ENCODE data around the gene PLA2G2D.

DNA sequence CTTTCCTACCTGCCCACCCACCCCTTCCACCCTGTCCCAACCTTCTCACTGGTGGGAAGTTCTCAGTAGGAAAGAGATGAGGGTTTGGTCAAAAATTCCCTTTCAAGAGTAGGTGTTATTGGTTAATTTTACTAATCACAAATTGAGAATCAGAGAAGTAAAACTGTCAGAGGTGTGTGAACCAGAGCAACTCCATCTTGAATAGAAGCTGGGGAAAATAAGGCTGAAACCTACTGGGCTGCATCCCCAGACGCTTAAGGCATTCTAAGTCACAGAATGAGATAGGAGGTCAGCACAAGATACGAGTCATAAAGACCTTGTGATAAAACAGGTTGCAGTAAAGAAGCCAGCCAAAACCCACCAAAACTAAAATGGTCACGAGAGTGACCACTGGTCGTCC is 11.5 kb downstream of the PLA2G2D start:
- no peak for TF ChIP-seq POLR2A (IDR thresholded peaks at IDR 0.05)
- TF ChIP-seq, protein P1, sequence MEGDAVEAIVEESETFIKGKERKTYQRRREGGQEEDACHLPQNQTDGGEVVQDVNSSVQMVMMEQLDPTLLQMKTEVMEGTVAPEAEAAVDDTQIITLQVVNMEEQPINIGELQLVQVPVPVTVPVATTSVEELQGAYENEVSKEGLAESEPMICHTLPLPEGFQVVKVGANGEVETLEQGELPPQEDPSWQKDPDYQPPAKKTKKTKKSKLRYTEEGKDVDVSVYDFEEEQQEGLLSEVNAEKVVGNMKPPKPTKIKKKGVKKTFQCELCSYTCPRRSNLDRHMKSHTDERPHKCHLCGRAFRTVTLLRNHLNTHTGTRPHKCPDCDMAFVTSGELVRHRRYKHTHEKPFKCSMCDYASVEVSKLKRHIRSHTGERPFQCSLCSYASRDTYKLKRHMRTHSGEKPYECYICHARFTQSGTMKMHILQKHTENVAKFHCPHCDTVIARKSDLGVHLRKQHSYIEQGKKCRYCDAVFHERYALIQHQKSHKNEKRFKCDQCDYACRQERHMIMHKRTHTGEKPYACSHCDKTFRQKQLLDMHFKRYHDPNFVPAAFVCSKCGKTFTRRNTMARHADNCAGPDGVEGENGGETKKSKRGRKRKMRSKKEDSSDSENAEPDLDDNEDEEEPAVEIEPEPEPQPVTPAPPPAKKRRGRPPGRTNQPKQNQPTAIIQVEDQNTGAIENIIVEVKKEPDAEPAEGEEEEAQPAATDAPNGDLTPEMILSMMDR (IDR thresholded peaks at IDR 0.05) = no peak
